Occipital lobe (tissue), 2 donors: ENCODE measurements around the gene CEL. TPM values are rescaled to one million over a fixed set of nuclear protein-coding genes. Genes with fewer than 3 reads are reported as not detected.
"Not testable (repeated sequence)": the region's sequence is repeated elsewhere in the genome, so short reads cannot be mapped to it uniquely, and the experiment has no call there.

Experiments
- DNase-seq: peaks from one replicate; lab custom pipeline; 2025; lab: John Stamatoyannopoulos, UW
- total RNA-seq: library from RNA; depleted of rRNA; stranded (reverse); fragments of >200 nt; gene quantifications from one replicate; pipeline ENCODE4 v1.2.3, GENCODE V29; 2014

The CEL gene
- not detected for total RNA-seq

DNA sequence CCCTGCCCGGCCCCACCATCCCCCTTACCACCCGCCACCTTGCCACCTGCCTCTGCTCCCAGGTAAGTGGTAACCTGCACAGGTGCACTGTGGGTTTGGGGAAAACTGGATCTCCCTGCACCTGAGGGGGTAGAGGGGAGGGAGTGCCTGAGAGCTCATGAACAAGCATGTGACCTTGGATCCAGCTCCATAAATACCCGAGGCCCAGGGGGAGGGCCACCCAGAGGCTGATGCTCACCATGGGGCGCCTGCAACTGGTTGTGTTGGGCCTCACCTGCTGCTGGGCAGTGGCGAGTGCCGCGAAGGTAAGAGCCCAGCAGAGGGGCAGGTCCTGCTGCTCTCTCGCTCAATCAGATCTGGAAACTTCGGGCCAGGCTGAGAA lies at the start of gene CEL:
TSS of gene CEL (plus strand) at position 218 of the 382 bp plus-strand sequence. CDS start at position 240, 22 bp downstream.
- not testable (repeated sequence) for DNase-seq

GRCh38 chr9:133014696-133015095 lies 47.1 kb upstream of the CEL start:
- no peak for DNase-seq

DNA sequence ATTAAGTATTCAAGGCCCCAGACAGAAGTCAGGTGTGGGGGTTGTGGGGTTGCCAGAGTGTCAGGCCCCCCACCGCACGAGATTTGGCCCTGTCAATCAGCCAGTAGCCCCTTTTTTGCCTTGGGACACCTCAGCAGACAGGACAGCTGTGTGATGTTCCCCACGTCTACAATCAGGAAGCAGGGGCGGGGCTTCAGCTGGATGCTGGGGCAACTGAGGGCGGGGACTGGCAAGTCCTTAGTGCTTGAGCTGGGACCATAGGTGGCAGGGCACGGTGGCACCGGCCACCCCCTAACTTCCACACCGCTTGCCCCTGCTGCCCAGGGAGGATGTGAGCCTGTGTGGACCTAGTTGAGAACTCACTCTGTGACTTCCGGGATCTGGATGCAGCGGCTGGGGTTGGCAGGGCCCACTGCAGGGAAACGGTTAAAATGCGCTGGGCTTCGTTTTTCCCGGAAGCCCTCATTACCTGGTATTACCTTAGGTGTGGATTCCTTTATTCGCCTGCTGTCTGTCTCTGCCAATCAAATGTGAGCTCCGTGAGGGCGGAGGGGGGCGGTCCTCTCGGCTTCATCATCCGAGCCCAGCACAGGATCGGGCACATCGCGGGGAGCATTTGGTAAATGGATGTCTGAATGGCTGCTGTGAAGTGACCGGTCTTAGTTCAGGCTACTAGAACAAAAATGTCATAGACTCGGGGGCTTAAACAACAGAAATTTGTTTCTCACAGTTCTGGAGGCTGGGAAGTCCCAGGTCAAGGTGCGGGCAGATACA lies 38.5 kb upstream of the CEL start:
- DNase-seq = no peak

- no peak for DNase-seq
Measured at GRCh38 chr9:133026426-133026825, 35.4 kb upstream of the CEL start.

DNA sequence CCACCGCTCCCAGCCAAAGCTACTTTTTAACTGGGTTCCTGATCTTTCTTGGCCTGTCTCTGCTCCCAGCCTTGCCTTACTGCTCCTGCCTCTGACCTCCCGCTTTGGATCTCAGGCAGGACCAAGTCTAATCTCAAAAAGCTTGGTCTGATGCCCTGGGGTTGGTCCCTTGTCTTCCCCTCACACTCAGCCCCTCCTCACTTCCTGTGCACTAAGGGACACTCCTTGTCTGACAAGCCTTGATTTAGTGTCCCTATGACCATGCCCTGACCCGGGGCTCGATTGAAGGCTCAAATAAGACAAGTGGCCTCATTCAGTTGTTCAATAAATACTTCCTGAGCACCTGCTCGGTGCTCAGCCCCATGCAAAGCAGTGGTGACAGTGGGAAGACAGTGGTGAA lies 34.6 kb upstream of the CEL start:
- no peak for DNase-seq

GRCh38 chr9:133028221-133028620 lies 33.6 kb upstream of the CEL start:
- DNase-seq = no peak

DNA sequence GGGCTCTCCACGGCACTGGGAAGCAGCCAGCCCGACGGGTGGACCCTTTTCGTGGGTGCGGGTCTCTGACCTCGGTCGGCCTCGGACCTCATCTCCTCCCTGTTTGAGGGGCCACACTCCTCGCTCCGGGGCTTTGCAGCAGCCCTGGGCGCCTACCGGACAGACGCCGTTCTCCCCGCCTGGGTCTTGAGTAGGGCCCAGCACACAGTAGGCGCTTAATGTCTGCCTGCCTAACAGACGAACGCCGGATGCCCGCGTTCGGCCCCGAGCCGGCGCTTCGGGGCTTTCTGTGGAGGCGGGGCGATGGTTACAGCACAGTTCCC lies 31.8 kb upstream of the CEL start:
- DNase-seq = no peak

GRCh38 chr9:133030317-133031129 lies 31.3 kb upstream of the CEL start, which contains the start of gene GTF3C5:
Gene GTF3C5 (plus strand): TSS chr9:133030997. CDS start chr9:133031012, 15 bp downstream.
- DNase-seq = peak; percentile 95

GRCh38 chr9:133031130-133031422 lies 30.7 kb upstream of the CEL start:
- DNase-seq = no peak

DNA sequence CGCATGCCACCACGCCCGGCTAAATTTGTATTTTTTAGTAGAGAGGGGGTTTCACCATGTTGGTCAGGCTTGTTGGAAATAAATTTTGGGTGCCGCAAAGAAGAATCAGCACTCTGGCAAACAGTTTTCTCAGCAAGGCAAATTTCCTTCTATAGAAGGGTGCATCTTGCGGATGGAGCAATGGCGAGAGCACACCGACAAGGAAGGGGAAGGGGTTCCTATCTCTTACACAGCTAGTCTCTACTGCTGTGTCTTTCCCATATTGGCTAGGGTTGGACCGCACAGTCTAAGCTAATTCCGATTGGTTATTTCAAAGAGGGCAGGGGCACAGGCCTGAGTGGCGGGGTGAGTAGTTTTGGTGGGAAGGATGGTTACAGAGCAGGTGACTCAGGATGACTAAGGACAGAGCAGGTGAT lies 30.3 kb upstream of the CEL start:
- no peak for DNase-seq

- DNase-seq = no peak
Measured at GRCh38 chr9:133032171-133032570, 29.6 kb upstream of the CEL start.

DNA sequence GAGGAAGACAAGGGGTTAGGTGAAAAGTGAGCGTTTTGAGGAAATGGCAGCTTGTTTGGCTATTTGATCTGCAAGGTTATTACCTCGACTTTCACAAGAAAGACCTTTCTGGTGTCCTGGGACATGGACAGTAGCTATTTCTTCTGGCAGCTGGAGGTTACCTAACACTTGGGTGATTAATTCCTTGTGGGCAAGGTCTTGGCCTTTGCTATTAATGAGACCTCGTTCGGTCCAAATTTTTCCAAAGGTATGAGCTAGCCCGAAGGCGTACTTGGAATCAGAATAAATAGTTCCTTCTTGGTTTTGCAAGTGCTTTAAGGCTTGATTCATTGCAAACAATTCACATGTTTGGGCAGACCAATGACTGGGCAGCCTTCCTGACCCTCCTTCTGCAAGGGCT lies 26.1 kb upstream of the CEL start:
- no peak for DNase-seq

DNA sequence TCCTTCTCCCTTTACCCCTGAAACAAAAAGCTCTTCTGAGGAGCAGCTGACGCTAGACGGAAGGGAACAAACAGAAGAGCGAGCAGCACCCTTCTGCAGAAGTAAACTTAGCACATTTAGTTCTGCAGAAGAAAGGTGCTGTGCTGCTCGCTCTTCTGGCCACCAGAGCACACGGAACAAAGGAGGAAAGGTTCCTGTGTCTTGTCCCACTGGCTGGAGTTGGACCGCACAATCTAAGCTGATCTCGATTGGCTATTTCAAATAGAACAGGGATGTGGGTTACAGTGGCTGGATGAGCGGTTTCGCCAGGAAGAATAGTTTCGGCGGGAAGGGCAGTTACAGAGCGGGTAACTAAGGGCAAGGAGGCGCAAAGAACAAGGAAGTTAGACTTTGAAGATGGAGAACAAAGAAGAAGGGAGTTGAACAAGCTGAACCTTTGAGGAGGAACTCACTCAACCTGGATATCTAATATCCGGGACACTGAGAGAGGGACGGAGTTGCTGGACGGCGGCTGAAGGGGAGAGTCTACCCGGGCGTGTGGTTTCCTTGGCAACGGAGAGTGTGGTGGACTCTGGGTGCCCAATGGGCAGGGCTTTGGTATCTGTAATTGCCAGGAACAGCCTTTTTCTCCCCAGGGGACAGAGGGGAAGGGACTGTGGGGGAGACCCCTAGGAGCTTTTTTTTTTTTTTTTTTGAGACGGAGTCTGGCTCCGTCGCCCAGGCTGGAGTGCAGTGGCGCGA lies 23.8 kb upstream of the CEL start:
- DNase-seq = no peak

DNA sequence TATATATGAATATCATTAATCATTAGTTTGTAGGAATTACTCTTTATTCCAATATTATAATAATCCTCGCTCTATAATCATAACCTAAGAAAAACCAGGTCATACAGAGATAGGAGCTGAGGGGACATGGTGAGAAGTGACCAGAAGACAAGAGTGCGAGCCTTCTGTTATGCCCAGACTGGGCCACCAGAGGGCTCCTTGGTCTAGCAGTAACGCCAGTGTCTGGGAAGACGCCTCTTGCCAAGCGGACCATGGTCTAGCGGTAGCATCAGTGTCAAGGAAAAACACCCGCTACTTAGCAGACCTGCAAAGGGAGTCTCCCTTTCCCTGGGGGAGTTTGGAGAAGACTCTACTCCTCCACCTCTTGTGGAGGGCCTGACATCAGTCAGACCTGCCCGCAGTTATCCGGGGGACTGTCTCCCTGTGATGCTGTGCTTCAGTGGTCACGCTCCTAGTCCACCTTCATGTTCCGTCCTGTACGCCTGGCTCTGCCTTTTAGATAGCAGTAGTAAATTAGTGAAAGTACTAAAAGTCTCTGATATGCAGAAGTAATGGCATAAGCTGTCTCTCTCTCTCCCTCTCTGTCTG lies 20.8 kb upstream of the CEL start:
- peak; percentile 37 for DNase-seq

DNA sequence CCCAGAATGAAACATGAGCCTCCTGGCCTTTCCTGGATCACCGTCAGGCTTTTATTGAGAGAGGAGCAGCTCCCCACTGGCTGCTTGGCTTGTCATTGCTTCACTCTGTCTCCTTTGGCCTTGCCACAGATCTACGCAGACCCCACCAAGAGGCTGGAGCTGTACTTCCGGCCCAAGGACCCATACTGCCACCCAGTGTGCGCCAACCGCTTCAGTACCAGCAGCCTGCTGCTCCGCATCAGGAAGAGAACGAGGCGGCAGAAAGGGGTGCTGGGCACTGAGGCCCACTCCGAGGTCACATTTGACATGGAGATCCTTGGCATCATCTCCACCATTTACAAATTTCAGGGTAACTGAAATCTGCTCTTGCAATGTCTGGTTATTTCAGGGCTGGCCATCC lies 19.8 kb upstream of the CEL start:
- DNase-seq = no peak

GRCh38 chr9:133042676-133043075 lies 19.1 kb upstream of the CEL start:
- no peak for DNase-seq

DNA sequence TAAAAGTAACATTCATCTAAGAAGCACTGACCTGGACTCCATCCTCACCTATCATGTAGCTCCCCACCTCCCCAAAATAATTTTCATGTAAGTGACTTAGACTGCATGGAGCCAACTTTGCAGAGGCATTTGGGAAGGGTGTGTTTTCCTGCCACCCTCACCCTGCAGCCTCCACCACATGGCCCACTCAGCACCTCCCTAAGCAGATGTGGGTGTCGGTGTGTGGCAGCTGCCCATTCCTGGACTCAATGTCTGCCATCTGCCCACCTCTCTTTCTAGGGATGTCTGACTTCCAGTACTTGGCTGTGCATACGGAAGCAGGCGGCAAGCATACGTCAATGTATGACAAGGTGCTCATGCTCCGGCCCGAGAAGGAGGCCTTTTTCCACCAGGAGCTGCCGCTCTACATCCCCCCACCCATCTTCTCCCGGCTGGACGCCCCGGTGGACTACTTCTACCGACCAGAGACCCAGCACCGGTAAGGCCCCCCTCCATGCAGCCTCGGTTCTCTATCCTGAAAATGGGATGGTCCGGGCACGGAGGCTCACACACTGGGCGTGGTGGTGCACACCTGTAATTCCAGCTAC lies 18.2 kb upstream of the CEL start:
- DNase-seq = no peak

DNA sequence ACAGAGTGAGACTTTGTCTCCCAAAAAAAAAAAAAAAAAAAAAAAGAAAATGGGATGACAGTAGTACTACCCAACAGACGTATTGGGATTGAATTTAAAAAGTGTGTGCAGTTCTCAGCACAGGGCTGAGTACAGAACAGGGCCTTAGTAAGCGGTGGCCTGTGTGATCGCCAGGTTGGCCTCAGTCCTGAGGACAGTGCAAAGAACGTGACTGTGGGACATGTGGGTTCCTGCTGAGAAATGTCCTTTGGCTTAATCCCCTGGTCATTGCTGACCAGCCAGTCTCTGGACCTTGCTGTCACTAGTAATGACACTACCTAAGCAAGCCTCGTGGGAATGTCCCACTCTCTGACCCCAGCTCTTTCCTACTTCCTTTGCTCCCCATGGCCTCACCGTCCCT lies 17.7 kb upstream of the CEL start:
- no peak for DNase-seq

DNA sequence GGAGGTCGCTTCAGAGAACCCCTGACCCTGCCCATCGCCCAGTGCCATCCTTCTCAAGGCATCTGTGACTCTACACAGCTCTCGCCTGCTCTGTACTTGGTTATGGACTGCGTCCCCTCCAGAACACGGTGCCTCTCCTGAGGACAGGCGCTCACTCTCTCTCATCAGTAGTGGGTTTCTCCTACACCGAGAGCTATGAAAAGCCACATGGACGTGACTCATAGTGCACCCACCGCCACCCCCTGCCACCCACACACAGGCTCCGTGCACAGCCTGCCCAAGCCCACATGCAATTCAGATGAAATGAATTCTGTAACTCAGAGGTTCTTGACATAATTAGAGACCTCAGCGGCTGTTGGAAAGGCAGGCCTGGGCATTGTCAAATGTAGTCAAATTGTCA lies 17.1 kb upstream of the CEL start:
- no peak for DNase-seq

- no peak for DNase-seq
Measured at GRCh38 chr9:133045132-133045531, 16.6 kb upstream of the CEL start.

- DNase-seq = no peak
Measured at GRCh38 chr9:133046196-133046899, 15.4 kb upstream of the CEL start.
